DMS79 (cell line): ENCODE results near the gene KANK2.
"Not testable (repeated sequence)": the region's sequence is repeated elsewhere in the genome, so short reads cannot be mapped to it uniquely, and the experiment has no call there.

Source experiments
- DNase-seq: peaks from one replicate; lab custom pipeline; 2025; lab: John Stamatoyannopoulos, UW

KANK2 gene

DNA sequence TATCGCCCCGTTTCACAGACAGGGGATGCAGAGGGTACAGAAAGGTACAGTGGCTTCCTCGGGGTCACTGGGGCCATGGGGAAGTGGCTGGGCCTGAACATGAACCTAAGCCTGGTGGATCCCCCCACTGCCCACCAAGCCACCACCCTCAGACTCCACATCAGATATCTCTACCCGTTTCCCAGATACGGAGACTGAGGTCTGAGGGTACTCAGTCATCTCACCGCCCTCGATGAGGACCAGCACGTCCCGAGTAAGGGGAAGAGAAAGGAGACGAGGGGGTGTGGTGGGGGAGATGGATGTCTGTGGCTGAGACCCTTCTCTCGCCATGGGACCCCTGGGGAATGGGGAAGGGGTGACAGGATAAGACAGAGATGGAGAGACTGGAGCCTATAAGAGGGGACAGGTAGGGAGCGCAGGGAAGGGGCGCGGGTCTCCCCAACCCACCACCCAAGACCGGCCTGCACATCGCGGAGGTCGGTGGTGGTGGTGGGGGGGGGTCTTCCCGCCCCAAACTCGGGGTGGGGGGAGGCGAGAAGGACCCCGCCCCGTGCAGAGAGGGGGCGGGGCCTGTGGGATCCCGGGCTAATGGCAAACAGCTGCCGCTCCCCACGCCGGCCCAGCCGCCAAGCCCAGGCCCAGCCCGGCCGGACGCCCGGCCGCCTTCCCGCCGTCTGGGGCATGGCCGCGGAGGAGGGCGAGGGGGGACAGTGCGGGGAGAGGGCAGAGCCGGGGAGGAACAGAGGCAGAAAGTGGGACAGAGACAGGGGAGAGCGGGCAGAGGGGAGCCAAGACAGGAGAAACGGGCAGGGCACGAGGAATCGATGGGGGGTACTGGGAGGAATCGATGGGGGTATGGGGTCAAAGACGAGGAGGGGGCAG is 698 bp downstream of the KANK2 start:
- DNase-seq: no peak

DNA sequence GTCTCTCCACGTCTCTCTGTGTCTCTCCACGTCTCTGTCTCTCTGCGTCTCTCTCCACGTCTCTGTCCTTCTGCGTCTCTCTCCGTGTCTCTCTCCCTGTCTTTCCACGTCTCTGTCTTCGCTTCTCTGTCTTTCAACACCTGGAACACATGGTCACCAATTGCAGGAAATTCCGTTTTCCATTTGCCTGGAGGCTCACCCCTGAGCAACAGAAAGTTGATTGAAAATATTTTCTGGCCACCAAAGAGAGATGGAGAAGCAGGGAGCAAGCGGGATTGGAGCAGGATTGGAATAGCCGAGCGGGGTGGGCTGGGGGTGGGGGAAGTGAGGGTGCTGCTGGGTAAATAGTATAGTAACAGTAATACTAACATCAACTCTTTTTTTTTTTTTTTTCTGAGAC is 1.7 kb downstream of the KANK2 start:
- no peak for DNase-seq

DNA sequence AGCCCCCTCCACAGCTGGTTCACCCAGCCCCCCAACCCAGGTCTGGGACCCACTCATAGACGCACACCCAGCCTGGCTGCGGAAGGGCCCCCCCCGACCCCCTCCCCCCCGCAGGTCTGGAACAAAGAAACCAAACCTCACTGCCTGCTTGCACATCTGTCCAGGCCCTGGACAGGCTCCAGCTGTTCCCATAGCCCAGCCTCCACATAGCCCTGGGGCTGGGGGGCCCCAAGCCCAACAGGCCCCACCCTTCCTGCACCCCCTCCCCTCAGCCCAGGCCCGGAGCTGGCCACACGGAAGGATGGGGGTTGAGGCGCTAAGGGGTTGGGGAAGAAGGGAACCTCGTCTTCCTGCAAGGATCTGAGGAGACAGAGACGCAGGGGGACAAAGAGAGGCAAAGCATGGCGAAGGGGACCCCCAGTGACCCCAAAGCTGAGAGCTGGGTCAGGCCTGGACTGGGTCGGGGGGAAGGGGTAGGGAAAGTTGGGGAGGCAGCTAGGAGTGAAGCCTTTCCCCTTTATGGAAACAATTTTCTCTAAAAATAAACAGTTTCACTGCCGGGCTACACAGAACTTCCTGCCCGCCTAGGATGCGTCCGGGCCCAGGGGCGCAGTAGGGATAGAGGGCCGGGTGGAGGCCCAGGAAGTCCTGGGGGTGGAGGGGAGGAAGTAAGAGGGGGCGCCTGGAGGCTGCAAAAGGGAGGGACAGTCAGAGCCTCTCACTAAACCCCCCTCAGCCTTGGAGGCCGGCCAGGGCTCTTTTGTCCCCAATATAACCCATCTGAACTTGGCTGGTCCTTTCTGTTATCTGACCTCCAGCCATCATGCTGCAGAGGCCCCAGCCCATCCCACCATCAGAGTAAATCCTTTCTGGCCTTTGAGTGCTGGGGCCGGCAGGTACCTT is 2.4 kb downstream of the KANK2 start:
- DNase-seq: no peak

DNA sequence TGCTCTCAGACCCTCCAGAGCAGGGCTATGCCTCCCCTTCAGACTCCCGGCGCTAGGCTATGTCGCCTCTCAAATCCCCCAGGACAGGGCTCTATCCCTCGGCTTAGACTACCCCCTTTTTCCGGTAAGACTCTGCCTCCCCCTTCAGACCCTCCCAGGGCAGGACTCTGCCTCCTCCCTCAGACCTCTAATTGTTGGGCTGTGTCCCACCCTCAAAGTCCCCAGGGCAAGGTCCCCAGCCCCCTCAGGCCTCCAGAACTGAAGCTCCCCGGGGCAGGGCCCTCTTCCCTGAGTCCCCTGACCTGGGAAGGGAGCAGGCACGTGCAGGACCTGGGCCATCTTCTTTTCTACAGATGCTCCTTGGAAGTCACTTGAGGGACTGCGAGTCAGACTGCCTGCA is 3.2 kb downstream of the KANK2 start:
- DNase-seq: no peak

DNA sequence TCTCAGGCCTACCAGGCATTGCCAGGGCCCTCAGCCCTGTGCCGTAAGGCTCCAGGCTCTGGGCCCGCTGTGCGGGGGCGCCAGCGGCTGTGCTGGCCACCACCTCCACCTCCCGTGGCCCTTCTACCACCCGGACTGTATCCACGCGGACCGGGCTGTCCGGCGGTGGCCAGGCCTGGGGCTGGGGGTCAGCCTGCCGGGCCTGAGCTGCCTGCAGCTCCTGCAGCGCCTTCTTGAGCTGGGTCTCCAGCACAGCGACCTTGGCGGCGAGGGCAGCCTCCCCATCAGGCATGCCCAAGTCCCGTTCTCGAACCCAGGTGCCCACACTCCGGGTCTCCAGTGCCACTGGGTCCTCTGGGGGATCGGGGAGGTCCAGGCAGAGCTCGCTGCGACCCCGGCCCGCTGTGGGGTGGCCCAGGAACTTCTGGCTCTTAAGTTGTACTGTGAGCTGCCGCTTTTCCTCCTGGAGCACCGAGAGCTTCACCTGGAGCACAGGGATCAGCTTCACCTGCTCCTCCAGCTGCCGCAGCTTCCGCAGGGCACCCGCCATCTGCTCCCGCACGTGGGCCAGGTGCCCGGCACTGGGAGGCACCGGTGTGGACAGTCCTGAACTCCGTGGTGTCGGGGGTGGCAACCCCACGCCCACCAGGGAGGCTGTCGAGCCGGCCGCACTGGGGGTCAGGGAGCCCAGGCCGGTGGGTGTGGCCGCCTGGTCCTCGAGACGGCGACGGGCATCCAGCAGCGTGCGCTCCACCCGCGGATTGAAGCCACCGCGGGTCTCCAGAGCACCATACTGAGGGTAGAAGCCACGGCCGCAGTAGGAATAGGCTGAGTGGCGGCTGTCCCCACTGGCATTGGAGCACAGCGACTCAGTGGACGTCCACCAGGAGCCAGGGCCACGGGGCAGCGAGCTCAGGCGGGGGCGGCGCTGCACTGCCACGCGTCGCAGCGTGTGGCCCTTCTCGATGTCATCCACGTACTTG is 4.1 kb downstream of the KANK2 start:
- DNase-seq: no peak

DNA sequence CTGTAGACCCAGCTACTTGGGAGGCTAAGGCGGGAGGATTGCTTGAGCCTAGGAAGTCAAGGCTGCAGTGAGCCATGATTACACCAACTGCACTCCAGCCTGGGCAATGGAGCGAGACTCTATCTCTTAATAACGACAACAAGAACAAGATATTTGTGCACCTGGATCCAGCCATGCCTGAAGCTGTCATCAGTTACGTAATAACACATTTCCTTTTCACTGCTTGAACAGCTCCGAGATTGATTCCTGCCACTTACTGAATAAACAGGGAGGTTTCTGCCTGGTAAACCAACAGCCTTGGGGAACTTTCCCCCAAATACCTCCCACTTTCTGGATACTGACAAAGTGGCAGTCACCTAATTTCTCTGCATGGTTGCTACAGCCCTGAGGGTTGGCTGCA is 5.4 kb downstream of the KANK2 start:
- DNase-seq: no peak

DNA sequence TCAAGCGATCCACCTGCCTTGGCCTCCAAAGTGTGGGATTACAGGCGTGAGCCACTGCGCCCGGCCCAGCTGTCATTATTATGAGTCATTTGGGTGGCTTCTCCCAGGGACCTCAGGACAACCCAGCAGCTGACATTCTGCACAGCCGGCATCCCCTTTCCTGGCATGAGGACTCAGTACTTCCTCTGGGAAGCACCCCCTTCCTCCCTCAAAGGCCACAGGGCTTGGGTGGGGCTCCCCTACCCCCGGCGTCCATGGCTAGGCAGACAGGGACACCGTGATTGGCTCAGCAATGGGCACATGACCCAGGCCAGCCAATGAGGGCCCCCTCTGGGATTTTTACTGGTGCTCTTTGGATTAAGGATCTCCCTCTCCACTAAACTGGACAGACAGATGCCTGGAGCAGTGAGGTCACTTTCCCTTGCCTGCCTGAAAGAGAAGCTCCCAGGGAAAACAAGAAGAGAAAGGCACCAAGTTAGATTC is 6.0 kb downstream of the KANK2 start:
- DNase-seq: no peak

DNA sequence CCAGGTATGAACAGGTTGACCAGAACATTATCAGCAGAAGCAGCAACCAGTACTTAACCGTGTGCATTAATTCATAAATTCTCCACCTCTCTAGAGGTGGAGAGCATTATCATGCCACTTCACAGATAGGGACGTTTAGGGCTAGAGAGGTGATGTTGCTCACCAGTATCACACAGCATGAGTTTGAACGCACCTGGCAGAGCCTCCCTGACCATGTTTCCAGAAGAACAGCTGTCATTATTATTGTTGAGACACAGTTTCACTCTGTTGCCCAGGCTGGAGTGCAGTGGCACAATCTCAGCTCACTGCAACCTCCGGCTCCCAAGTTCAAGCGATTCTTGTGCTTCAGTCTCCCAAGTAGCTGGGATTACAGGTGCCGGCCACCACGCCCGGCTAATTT is 6.8 kb downstream of the KANK2 start:
- DNase-seq: no peak

DNA sequence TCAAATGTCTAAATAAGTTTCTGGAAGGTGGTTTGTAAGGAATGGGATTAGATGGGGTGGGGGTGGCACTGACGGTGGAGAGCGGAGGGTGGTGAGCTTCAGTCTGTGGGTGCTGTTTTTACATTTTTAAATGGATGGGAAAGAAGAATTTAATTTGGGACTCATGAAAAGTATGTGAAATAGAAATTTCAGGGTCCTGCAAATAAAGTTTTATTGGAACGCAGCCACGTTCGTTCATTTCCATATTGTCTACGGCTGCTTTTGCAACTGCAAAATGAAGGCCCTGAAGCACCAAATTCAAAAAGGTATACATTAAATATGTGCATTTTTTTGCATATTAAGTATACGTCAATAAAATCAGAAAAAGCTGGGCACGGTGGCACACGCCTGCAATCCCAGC is 9.9 kb downstream of the KANK2 start:
- DNase-seq: no peak

DNA sequence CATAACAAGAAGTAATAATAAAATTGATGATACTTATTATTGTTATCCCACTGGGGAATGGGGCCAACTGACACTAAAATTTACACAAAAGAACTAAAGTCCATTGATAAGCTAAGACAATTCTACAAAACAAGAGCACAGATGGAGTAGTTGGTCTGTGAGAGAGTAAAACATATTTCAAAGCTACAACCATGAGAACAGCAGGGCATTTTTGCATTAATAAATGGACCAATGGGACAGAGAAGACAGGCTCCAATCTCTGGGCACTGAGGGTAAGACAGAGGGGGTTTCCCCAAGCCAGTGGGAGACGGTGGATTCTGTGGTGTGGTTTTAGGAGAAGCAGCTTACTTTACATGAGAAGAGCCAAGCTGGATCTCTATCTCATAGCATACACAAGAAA is 14.4 kb downstream of the KANK2 start:
- DNase-seq: no peak

DNA sequence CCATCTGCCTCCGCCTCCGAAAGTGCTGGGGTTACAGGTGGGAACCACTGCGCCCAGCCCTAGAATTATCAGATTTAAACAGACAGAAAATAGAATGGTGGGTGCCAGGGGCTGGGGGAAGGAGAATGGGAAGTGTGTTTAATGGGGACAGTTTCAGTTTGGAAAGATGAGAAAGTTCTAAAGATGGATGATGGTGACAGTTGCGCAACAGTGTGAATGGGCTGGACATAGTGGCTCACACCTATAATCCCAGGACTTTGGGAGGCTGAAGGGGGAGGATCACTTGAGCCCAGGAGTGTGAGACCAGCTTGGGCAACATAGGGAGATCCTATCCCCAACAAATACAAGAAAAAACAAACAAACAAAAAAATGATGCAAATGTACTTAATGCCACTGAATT is 15.9 kb downstream of the KANK2 start:
- no peak for DNase-seq

DNA sequence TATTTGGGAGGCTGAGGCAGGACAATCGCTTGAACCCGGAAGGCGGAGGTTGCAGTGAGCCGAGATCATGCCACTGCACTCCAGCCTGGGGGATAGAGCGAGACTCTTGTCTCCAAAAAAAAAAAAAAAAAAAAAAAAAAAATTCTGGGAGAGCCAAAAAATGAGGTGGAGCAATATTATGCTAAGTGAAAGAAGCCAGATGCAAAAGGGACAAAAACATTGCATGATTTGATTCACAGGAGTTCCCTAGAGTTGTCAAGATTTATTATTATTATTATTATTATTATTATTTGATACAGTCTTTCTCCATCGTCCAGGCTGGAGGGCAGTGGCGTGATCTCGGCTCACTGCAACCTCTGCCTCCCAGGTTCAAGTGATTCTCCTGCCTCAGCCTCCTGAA is 16.4 kb downstream of the KANK2 start:
- not testable (repeated sequence) for DNase-seq

DNA sequence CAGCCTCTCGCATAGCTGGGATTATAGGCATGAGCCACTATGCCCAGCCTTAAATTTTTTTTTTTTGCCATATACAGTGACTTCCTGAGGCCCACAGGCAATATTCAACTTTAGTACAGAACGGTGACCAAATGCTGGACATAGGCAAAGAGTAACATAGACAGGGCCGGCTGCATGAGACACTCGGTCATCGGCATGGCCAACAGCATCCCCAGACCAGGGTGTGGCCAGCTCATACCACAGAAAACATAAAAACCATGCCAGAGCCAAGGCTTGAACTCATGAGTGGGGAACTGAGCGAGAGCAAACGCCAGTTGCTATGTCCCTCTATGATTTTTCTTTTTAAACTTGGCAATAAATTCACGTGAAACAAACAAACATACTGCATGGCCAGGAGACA is 17.0 kb downstream of the KANK2 start:
- no peak for DNase-seq

DNA sequence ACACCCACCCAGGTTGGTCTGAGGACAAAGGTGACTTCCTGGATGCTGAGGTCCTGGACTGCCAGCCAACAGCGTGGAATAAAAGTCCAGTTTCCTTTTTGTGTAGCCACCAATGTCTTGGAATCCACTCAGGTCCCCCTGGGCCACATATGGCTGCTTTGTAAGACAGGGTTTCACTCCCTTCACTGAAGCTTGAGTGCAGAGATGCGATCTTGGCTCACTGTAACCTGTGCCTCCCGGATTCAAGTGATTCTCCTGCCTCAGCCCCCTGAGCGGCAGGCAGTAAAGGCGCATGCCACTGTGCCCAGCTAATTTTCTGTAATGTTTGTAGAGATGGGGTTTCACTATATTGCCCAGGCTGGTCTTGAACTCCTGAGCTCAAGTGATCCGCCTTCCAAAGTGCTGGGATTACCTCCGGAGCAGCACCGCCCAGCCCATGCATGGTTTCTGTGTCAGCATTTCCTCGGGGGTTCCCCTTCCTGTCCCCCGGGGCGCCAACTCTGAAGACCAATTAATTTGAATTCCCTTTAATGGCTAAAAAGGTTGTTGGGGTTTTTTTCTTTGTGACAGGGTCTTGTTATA is 17.5 kb downstream of the KANK2 start:
- no peak for DNase-seq

DNA sequence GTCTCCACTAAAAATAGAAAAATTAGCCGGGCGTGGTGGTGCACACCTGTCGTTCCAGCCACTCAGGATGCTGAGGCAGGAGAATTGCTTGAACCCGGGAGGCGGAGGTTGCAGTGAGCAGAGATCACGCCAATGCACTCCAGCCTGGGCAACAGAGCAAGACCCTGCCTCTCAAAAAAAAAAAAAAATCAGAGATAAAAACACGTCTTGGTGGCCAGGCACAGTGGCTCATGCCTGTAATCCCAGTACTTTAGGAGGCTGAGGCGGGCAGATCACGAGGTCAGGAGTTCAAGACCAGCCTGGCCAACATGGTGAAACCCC is 18.2 kb downstream of the KANK2 start:
- DNase-seq: not testable (repeated sequence)

DNA sequence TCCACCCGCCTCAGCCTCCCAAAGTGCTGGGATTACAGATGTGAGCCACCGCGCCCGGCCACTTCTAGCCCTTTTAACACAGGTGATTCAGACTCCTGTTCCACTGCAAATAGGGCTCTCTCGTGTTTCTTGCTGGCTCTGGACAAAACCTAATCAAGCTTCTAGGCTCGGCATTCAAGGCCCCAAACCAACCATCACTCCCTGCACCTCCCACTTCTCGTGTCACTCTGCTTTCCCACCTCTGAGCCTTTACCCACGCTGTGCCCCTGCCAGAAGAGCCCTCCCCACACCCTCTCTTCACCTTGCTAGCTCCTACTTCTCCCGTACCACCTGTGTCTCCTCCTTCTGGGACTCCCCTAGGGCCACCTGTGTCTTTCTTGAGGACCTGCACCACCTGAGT is 19.8 kb downstream of the KANK2 start:
- DNase-seq: no peak

DNA sequence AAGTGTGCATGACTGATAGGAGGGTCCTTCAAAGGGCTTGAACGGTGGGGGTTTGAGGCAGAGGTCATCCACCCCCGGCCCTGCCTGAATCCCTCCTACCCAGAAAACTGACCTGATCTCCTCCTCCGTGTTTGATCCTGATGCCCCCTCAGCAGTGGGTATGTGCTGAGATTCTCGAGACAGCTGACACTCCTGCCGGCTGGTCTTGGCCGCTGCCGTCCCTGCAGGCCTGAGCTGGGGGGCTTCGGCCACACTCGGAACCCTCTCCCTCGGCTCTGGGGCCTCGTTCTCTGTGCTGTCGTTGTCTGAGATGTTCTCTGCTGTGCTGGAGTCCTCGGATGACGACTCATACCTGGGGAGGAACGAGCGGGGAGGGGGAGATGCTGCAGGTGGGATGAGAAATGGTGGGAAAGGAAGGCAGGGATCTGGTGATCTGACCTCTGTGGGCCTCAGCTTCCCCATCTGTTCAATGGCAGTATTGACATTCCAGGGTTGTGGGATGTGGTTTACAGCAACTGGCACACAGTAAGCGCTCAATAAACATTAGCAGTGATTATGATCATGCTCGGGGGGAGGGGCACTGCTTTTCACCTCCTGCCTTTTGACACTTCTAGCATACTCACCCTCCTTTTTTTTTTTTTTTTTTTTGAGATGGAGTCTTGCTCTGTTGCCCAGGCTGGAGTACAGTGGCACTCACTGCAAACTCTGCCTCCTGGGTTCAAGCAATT is 20.7 kb downstream of the KANK2 start:
- DNase-seq: no peak

DNA sequence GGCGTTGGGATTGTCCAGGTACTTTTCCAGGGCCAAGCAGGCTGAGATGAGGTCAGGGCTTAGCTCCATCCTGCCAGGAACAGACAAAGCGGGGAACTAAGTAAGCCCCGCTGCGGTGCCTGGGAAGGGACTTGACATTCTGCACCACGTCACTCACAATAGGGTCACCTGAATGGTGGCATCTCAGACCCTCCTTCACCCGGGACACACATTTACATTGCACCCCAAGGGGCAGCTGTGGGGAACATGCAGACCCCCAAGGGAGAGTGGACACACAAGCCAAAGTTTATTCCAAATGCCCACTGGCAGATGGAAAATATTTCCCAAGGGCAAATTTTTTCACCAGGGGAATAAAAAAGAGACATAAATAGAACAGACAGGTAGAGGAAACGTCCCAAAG is 21.4 kb downstream of the KANK2 start:
- DNase-seq: no peak

DNA sequence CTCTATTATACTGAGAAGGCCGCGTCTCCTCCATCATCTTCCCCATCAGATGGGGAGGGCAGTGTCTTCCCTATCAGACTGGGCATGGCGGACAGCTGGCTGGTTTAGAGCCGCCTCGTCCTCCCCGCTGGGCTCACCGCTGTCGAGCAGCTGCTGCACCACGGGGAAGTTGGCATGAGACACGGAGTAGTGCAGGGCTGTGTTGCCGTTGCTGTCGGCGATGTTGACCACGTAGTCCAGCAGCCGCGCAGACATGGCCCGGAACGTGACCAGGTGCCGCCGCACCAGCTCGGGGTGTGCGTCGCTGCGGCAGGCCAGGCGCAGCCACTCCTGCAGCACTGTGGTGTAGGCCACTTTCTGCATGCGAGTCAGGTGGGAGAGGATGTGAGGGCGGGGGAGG is 23.0 kb downstream of the KANK2 start:
- no peak for DNase-seq

DNA sequence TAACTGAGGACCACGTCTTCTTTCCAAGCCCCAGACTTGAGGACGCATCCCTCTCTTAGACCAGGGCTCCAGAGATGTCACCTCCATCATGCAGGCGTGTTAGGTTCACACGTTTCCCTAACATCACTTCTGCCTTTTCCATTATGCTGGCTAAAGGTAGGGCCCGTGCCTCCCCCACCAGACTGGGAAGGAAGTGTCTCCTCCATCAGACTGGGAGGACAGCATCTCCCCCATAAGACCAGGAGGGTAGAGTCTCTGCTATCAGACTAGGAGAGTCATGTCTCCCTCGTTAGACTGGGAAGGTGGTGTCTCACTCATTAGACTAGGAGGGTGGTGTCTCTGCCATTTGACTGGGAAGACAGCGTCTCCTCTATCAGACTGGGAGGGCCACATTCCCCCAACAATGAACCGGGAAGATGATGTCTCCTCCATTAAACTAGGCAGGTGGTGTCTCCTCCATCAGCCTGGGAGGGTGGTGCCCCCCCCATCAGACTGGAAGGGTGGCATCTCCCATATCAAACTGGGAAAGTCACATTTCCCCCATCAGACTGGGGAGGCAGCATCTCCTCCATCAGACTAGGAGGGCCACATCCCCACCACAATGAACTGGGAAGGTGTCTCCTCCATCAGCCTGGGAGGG is 23.7 kb downstream of the KANK2 start:
- no peak for DNase-seq
